ENCODE data around the gene RASSF4.

Gene RASSF4

GRCh38 chr10:44977287-44978212 is 17.9 kb downstream of the RASSF4 start:
- no peak for DNase-seq

GRCh38 chr10:44978213-44978569 is 18.6 kb downstream of the RASSF4 start:
- no peak for DNase-seq

GRCh38 chr10:44978570-44979280 is 19.1 kb downstream of the RASSF4 start, which contains the start of gene DEPP1:
DEPP1 (minus strand) TSS chr10:44978809; CDS start chr10:44978030, 779 bp downstream.
- DNase-seq, result peak; percentile 71

GRCh38 chr10:44979281-44980191 is 19.9 kb downstream of the RASSF4 start:
- DNase-seq, result no peak

- no peak for DNase-seq
These were observed 20.9 kb downstream of the RASSF4 start for GRCh38 chr10:44980309-44981171.

GRCh38 chr10:44981172-44982113 is 21.8 kb downstream of the RASSF4 start:
- no peak for DNase-seq

- DNase-seq, result no peak
These were observed 22.5 kb downstream of the RASSF4 start for GRCh38 chr10:44982114-44982460.

- DNase-seq, result no peak
These were observed 22.9 kb downstream of the RASSF4 start for GRCh38 chr10:44982496-44982895.

- DNase-seq, result no peak
These were observed 23.7 kb downstream of the RASSF4 start for GRCh38 chr10:44983066-44983894.

GRCh38 chr10:44983895-44984278 is 24.3 kb downstream of the RASSF4 start:
- DNase-seq, result no peak

GRCh38 chr10:44984671-44985101 is 25.1 kb downstream of the RASSF4 start:
- DNase-seq, result no peak

- DNase-seq, result no peak
These were observed 25.6 kb downstream of the RASSF4 start for GRCh38 chr10:44985175-44985681.

GRCh38 chr10:44986179-44986578 is 26.6 kb downstream of the RASSF4 start:
- no peak for DNase-seq

GRCh38 chr10:44986670-44987069 is 27.1 kb downstream of the RASSF4 start:
- no peak for DNase-seq

GRCh38 chr10:44988957-44989585 is 29.5 kb downstream of the RASSF4 start:
- DNase-seq, result no peak

GRCh38 chr10:44989597-44990301 is 30.1 kb downstream of the RASSF4 start:
- DNase-seq, result no peak

- DNase-seq, result no peak
These were observed 30.7 kb downstream of the RASSF4 start for GRCh38 chr10:44990302-44990655.

GRCh38 chr10:44990965-44991364 is 31.4 kb downstream of the RASSF4 start:
- no peak for DNase-seq

- no peak for DNase-seq
These were observed 32.0 kb downstream of the RASSF4 start for GRCh38 chr10:44991571-44991970.
